ENCODE measurements around the gene IRAK1. TPM values are rescaled to one million over a fixed set of nuclear protein-coding genes. Genes with fewer than 3 reads are reported as not detected.

The IRAK1 gene
- total RNA-seq, 1 experiment from 2014 or later, result 432 TPM

DNA sequence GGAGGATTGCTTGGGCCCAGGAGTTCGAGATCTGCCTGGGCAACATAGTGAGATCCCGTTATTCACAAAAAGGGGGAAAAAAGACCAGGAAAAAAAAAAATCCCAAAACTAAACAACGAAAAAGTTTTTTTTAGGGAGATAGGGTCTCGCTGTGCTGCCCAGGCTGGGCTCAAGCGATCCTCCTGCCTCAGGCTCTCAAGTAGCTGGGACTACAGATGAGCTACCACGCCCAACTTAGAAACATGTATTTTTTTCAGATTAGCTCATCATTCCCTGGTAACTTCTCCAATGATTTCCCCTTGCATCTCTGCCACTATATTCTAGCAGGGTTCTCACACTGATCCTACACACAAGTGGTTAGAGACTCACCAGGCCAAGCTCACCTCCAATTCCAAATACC, 24.4 kb upstream of the IRAK1 start:
- H3K36me3 ChIP-seq (ENCODE audit: control insufficient read depth, insufficient read depth, low read length), result peaks cover 2% of the 10 kb centered on the region; the same call in 1 of the 2 replicates
- ChIA-PET CTCF (no interaction called here), POLR2A (interaction anchor here (0.7 kb wide), 1 partner anchor 14 kb away, joined by 4 read pairs; no protein-coding TSS in a partner anchor)
- H3K27ac ChIP-seq (ENCODE audit: low read length), result peak overlapping the region; percentile 24; the same call in 1 of the 2 replicates
- ATAC-seq (no peak), DNase-seq (ENCODE audit: low read depth, low spot score) (no peak)
- in situ Hi-C loops (cut with HindIII; ENCODE audit: low pct_unique_long_range_greater_than_20kb, low sequenced_read_pairs) (loop anchor here (5.0 kb wide), 1 partner anchor 78 kb away; no protein-coding TSS in a partner anchor), intact Hi-C loops (cut with micrococcal nuclease; ENCODE audit: unreplicated experiment) (no loop called here)
- H3K4me1 ChIP-seq (ENCODE audit: control insufficient read depth, insufficient read depth, low read length), result peaks cover 23% of the 10 kb centered on the region
- no TSS peak for BruUV-seq (replicated peaks)
- no peaks in the 10 kb centered on the region for H3K9me3 ChIP-seq (ENCODE audit: control insufficient read depth, insufficient read depth, low read depth, low read length)
- no peak for TF ChIP-seq POLR2AphosphoS5 (IDR thresholded peaks at IDR 0.05; ENCODE audit: low read depth, low read length)
- TF ChIP-seq TCF7L2 (IDR thresholded peaks at IDR 0.05; ENCODE audit: low read depth, low read length), result no peak
- TF ChIP-seq SIN3A (IDR thresholded peaks at IDR 0.05; ENCODE audit: borderline replicate concordance, insufficient read depth, low read depth, low read length), result no peak
- H3K27me3 ChIP-seq (ENCODE audit: control insufficient read depth, insufficient read depth, low read length), result no peaks in the 10 kb centered on the region
- no peak overlapping the region for H3K4me3 ChIP-seq (ENCODE audit: low read depth in 2 of 2, low read length in 2 of 2)

DNA sequence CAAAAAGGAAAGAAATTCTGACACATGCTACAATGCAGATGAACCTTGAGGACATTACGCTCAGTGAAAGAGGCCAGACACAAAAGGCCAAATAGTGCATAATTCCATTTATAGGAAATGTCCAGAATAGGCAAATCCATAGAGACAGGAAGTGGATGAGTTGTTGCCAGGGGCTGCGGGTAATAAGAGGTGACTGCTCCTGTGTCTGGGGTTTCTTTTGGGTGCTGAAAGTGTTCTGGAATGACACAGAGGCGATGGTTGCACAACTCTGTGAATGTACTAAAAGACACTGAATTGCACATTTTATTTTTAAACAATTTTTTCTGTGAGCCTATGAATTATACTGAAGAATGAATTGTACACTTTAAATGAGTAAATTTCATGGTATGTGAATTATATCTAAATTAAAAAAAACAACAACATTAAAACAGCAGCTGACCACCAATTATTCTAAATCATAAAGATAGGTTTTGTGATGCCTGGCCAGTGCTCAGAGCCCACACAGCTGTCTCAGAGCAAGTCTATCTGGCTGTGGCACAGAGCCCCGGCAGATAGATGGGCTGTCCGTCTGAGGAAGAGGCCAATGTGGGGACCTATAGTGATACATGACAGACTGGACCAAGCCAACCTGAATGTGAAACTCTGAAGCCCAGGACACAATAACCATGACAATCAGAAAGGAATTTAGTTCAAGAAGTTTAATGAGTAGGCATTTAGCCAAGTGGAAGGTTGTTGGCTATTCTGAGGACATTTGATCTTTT, 23.5 kb upstream of the IRAK1 start:
- H3K4me3 ChIP-seq (ENCODE audit: low read depth in 2 of 2, low read length in 2 of 2), result no peak overlapping the region
- no peak for DNase-seq (ENCODE audit: low read depth, low spot score)
- CTCF ChIA-PET, result no interaction called here
- H3K4me1 ChIP-seq (ENCODE audit: control insufficient read depth, insufficient read depth, low read length), result peaks cover 22% of the 10 kb centered on the region
- POLR2A ChIA-PET, result no interaction called here
- BruUV-seq (replicated peaks), result no TSS peak
- ATAC-seq, result no peak
- peaks cover 2% of the 10 kb centered on the region; the same call in 1 of the 2 replicates for H3K36me3 ChIP-seq (ENCODE audit: control insufficient read depth, insufficient read depth, low read length)
- in situ Hi-C loops (cut with HindIII; ENCODE audit: low pct_unique_long_range_greater_than_20kb, low sequenced_read_pairs), result loop anchor here (5.0 kb wide), 1 partner anchor 79 kb away; no protein-coding TSS in a partner anchor
- no peak overlapping the region for H3K27ac ChIP-seq (ENCODE audit: low read length)
- intact Hi-C loops (cut with micrococcal nuclease; ENCODE audit: unreplicated experiment), result no loop called here
- TF ChIP-seq, protein P1, sequence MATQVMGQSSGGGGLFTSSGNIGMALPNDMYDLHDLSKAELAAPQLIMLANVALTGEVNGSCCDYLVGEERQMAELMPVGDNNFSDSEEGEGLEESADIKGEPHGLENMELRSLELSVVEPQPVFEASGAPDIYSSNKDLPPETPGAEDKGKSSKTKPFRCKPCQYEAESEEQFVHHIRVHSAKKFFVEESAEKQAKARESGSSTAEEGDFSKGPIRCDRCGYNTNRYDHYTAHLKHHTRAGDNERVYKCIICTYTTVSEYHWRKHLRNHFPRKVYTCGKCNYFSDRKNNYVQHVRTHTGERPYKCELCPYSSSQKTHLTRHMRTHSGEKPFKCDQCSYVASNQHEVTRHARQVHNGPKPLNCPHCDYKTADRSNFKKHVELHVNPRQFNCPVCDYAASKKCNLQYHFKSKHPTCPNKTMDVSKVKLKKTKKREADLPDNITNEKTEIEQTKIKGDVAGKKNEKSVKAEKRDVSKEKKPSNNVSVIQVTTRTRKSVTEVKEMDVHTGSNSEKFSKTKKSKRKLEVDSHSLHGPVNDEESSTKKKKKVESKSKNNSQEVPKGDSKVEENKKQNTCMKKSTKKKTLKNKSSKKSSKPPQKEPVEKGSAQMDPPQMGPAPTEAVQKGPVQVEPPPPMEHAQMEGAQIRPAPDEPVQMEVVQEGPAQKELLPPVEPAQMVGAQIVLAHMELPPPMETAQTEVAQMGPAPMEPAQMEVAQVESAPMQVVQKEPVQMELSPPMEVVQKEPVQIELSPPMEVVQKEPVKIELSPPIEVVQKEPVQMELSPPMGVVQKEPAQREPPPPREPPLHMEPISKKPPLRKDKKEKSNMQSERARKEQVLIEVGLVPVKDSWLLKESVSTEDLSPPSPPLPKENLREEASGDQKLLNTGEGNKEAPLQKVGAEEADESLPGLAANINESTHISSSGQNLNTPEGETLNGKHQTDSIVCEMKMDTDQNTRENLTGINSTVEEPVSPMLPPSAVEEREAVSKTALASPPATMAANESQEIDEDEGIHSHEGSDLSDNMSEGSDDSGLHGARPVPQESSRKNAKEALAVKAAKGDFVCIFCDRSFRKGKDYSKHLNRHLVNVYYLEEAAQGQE (IDR thresholded peaks at IDR 0.05; ENCODE audit: insufficient read depth in 1 of 2, low read depth in 2 of 2, low read length in 1 of 2), result no peak
- no peak for TF ChIP-seq TCF7L2 (IDR thresholded peaks at IDR 0.05; ENCODE audit: low read depth, low read length)
- TF ChIP-seq POLR2AphosphoS5 (IDR thresholded peaks at IDR 0.05; ENCODE audit: low read depth, low read length), result no peak
- no peak for TF ChIP-seq SIN3A (IDR thresholded peaks at IDR 0.05; ENCODE audit: borderline replicate concordance, insufficient read depth, low read depth, low read length)
- TF ChIP-seq, protein P2, sequence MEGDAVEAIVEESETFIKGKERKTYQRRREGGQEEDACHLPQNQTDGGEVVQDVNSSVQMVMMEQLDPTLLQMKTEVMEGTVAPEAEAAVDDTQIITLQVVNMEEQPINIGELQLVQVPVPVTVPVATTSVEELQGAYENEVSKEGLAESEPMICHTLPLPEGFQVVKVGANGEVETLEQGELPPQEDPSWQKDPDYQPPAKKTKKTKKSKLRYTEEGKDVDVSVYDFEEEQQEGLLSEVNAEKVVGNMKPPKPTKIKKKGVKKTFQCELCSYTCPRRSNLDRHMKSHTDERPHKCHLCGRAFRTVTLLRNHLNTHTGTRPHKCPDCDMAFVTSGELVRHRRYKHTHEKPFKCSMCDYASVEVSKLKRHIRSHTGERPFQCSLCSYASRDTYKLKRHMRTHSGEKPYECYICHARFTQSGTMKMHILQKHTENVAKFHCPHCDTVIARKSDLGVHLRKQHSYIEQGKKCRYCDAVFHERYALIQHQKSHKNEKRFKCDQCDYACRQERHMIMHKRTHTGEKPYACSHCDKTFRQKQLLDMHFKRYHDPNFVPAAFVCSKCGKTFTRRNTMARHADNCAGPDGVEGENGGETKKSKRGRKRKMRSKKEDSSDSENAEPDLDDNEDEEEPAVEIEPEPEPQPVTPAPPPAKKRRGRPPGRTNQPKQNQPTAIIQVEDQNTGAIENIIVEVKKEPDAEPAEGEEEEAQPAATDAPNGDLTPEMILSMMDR (IDR thresholded peaks at IDR 0.05), result no peak
- no peaks in the 10 kb centered on the region for H3K27me3 ChIP-seq (ENCODE audit: control insufficient read depth, insufficient read depth, low read length)
- H3K9me3 ChIP-seq (ENCODE audit: control insufficient read depth, insufficient read depth, low read depth, low read length), result no peaks in the 10 kb centered on the region

DNA sequence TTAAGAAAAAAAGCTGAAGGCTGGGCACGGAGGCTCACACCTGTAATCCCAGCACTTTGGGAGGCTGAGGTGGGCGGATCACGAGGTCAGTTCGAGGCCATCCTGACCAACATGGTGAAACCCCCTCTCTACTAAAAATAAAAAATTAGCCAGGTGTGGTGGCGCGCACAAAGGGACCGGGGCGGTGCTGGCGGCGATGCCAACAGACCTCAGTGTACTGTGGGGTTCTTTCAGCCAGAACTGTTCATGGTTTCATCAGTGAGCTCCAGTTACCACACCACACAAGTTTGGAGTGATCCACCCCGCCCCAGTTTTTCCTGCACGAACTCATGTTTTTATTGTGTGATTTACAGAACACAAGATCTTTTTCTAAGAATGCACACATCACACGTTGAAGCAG, 21.2 kb upstream of the IRAK1 start:
- POLR2A ChIA-PET, result no interaction called here

More for the DNA sequence above, 21.2 kb upstream of the IRAK1 start:
- H3K4me1 ChIP-seq (ENCODE audit: control insufficient read depth, insufficient read depth, low read length), result 0 out of 2 replicates have a peak, but pooled peaks cover under 1% of the 10 kb centered on the region
- H3K27ac ChIP-seq (ENCODE audit: low read length), result no peak overlapping the region
- CTCF ChIA-PET, result no interaction called here
- in situ Hi-C loops (cut with HindIII; ENCODE audit: low pct_unique_long_range_greater_than_20kb, low sequenced_read_pairs), result loop anchor here (5.0 kb wide), 1 partner anchor 81 kb away; no protein-coding TSS in a partner anchor
- no peaks in the 10 kb centered on the region for H3K27me3 ChIP-seq (ENCODE audit: control insufficient read depth, insufficient read depth, low read length)
- no TSS peak for BruUV-seq (replicated peaks)
- intact Hi-C loops (cut with micrococcal nuclease; ENCODE audit: unreplicated experiment), result no loop called here
- TF ChIP-seq POLR2AphosphoS5 (IDR thresholded peaks at IDR 0.05; ENCODE audit: low read depth, low read length), result no peak
- TF ChIP-seq SIN3A (IDR thresholded peaks at IDR 0.05; ENCODE audit: borderline replicate concordance, insufficient read depth, low read depth, low read length), result no peak
- TF ChIP-seq TCF7L2 (IDR thresholded peaks at IDR 0.05; ENCODE audit: low read depth, low read length), result no peak
- TF ChIP-seq, protein P1 (IDR thresholded peaks at IDR 0.05; ENCODE audit: insufficient read depth in 1 of 2, low read depth in 2 of 2, low read length in 1 of 2), result no peak
- TF ChIP-seq, protein P2 (IDR thresholded peaks at IDR 0.05), result no peak
- ATAC-seq (no peak), DNase-seq (ENCODE audit: low read depth, low spot score) (no peak)
- H3K36me3 ChIP-seq (ENCODE audit: control insufficient read depth, insufficient read depth, low read length), result peaks cover 2% of the 10 kb centered on the region; the same call in 1 of the 2 replicates
- no peaks in the 10 kb centered on the region for H3K9me3 ChIP-seq (ENCODE audit: control insufficient read depth, insufficient read depth, low read depth, low read length)
- no peak overlapping the region for H3K4me3 ChIP-seq (ENCODE audit: low read depth in 2 of 2, low read length in 2 of 2)

Data from Panc1 (cell line).